ENCODE data around the gene CTSL.
"Not testable (repeated sequence)": the region's sequence is repeated elsewhere in the genome, so short reads cannot be mapped to it uniquely, and the experiment has no call there.

CTSL gene

GRCh38 chr9:87749335-87750035 lies 23.6 kb downstream of the CTSL start:
- no peak for TF ChIP-seq TARDBP (IDR thresholded peaks at IDR 0.05)
- no peak for TF ChIP-seq ARNT (IDR thresholded peaks at IDR 0.05)
- no peak for TF ChIP-seq ELF4 (IDR thresholded peaks at IDR 0.05)
- TF ChIP-seq FOXA1 (IDR thresholded peaks at IDR 0.05) = no peak
- no peak for TF ChIP-seq HDGF (IDR thresholded peaks at IDR 0.05; ENCODE audit: borderline replicate concordance)
- no peak for TF ChIP-seq SUZ12 (IDR thresholded peaks at IDR 0.05)
- TF ChIP-seq FOXM1 (IDR thresholded peaks at IDR 0.05; ENCODE audit: borderline replicate concordance) = no peak
- TF ChIP-seq L3MBTL2 (conservative IDR thresholded peaks at IDR 0.05) = no peak
- DNase-seq (ENCODE audit: extremely low spot score) = no peak
- ChIA-PET POLR2A (no interaction called here), CTCF (no interaction called here)

- ChIA-PET POLR2A (no interaction called here), CTCF (no interaction called here)
- DNase-seq (ENCODE audit: extremely low spot score) = no peak
- no peak for TF ChIP-seq CTBP1 (IDR thresholded peaks at IDR 0.05; ENCODE audit: borderline replicate concordance)
- TF ChIP-seq HDGF (IDR thresholded peaks at IDR 0.05; ENCODE audit: borderline replicate concordance) = no peak
- TF ChIP-seq SP1 (IDR thresholded peaks at IDR 0.05) = no peak
- no peak for TF ChIP-seq NFRKB (IDR thresholded peaks at IDR 0.05)
- no peak for TF ChIP-seq TARDBP (IDR thresholded peaks at IDR 0.05)
- TF ChIP-seq FOXA1 (IDR thresholded peaks at IDR 0.05) = no peak
- no peak for TF ChIP-seq ELF4 (IDR thresholded peaks at IDR 0.05)
- TF ChIP-seq FOXK2 (IDR thresholded peaks at IDR 0.05) = no peak
- TF ChIP-seq ZNF384 (IDR thresholded peaks at IDR 0.05) = no peak
- TF ChIP-seq FOXM1 (IDR thresholded peaks at IDR 0.05; ENCODE audit: borderline replicate concordance) = no peak
These were observed 24.8 kb downstream of the CTSL start for GRCh38 chr9:87750726-87751125.

DNA sequence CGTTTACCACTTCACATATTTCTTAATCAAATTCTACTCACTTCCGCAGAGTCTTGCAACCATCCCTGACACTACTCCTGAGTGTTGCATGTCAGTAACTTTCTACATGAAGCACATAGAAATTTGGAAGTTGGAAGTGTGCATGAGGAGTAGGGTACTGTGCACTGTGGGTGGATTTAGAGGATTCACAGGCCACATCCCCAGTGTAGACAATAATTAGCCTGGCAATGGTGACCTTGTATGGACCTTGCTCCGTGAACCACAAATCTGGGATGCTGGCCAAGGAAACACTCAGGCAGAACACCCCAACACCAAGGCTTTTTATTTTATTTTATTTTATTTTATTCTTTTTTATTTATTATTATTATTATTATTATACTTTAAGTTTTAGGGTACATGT lies 25.5 kb downstream of the CTSL start:
- ChIA-PET CTCF (no interaction called here), POLR2A (no interaction called here)
- TF ChIP-seq TARDBP (IDR thresholded peaks at IDR 0.05) (no peak), BHLHE40 (IDR thresholded peaks at IDR 0.05; ENCODE audit: borderline replicate concordance) (no peak), FOXM1 (IDR thresholded peaks at IDR 0.05; ENCODE audit: borderline replicate concordance) (no peak)
- DNase-seq (ENCODE audit: extremely low spot score) = no peak

- TF ChIP-seq L3MBTL2 (conservative IDR thresholded peaks at IDR 0.05) (no peak), SP1 (IDR thresholded peaks at IDR 0.05) (no peak), ARNT (IDR thresholded peaks at IDR 0.05) (no peak), PKNOX1 (IDR thresholded peaks at IDR 0.05) (no peak), NFRKB (IDR thresholded peaks at IDR 0.05) (no peak)
- CTCF ChIA-PET = no interaction called here
These were observed 25.9 kb downstream of the CTSL start for GRCh38 chr9:87751868-87752267.

DNA sequence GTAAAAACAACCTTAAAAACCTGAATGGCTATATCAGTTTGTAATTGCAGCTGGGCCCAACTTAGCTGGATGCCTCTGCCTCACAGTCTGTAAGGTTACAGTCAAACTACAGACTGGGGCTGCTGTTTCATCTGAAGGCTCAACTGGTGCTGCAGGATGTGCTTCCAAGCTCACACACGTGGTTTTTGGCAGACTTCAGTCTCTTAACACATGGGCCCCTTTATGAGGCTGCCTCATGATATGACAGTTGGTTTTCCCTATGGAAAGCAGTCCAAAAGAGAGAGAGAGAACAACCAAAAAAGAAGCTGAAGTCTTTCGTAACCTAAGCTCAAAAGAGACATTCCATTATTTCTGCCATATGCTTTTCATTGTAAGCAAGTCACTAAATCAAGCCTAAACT lies 27.4 kb downstream of the CTSL start:
- CTCF ChIA-PET = no interaction called here
- TF ChIP-seq PKNOX1 (IDR thresholded peaks at IDR 0.05) = no peak
- TF ChIP-seq L3MBTL2 (conservative IDR thresholded peaks at IDR 0.05) = no peak
- TF ChIP-seq HDGF (IDR thresholded peaks at IDR 0.05; ENCODE audit: borderline replicate concordance) = no peak
- TF ChIP-seq FOXK2 (IDR thresholded peaks at IDR 0.05) = no peak
- TF ChIP-seq FOXM1 (IDR thresholded peaks at IDR 0.05; ENCODE audit: borderline replicate concordance) = no peak
- TF ChIP-seq ELF4 (IDR thresholded peaks at IDR 0.05) = no peak
- no peak for TF ChIP-seq LEF1 (IDR thresholded peaks at IDR 0.05; ENCODE audit: borderline replicate concordance)
- TF ChIP-seq CTBP1 (IDR thresholded peaks at IDR 0.05; ENCODE audit: borderline replicate concordance) = no peak
- TF ChIP-seq SUZ12 (IDR thresholded peaks at IDR 0.05) = no peak
- no peak for TF ChIP-seq NFRKB (IDR thresholded peaks at IDR 0.05)
- no peak for TF ChIP-seq TARDBP (IDR thresholded peaks at IDR 0.05)
- no peak for TF ChIP-seq FOXA1 (IDR thresholded peaks at IDR 0.05)
- TF ChIP-seq SP1 (IDR thresholded peaks at IDR 0.05) = no peak
- TF ChIP-seq BHLHE40 (IDR thresholded peaks at IDR 0.05; ENCODE audit: borderline replicate concordance) = no peak
- no peak for TF ChIP-seq ARNT (IDR thresholded peaks at IDR 0.05)
- TF ChIP-seq ZNF384 (IDR thresholded peaks at IDR 0.05) = no peak
- POLR2A ChIA-PET = no interaction called here
- DNase-seq (ENCODE audit: extremely low spot score) = no peak

More at GRCh38 chr9:87751868-87752267, 25.9 kb downstream of the CTSL start:
- no peak for DNase-seq (ENCODE audit: extremely low spot score)
- POLR2A ChIA-PET = no interaction called here

- DNase-seq (ENCODE audit: extremely low spot score); CTCF ChIA-PET; POLR2A ChIA-PET: not testable (repeated sequence)
These were observed 32.4 kb downstream of the CTSL start for GRCh38 chr9:87758330-87758729.

DNA sequence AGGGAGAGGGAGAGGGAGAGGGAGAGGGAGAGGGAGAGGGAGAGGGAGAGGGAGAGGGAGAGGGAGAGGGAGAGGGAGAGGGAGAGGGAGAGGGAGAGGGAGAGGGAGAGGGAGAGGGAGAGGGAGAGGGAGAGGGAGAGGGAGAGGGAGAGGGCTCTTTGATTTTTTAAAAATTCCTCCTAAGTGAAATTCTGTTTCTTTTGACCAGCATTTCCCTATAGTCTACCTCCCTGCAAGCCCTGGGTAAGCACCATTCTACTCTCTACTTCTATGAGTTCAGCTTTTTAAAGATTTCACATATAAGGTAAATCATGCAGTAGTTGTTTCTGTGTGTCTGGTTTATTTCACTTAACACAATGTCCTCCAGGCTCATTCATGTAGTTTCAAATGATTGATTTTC lies 34.1 kb downstream of the CTSL start:
- POLR2A ChIA-PET; DNase-seq (ENCODE audit: extremely low spot score); CTCF ChIA-PET: not testable (repeated sequence)

- no peak for TF ChIP-seq ELF4 (IDR thresholded peaks at IDR 0.05)
- no peak for TF ChIP-seq FOXK2 (IDR thresholded peaks at IDR 0.05)
- DNase-seq (ENCODE audit: extremely low spot score) = no peak
- ChIA-PET CTCF (no interaction called here), POLR2A (no interaction called here)
These were observed 34.6 kb downstream of the CTSL start for GRCh38 chr9:87760529-87760928.
